Activated B cell treated with CpG ODN at 0.5 μM for 24 hours (primary cell): Measurements from ENCODE around the gene CSNK1E. TPM values are rescaled to one million over a fixed set of nuclear protein-coding genes. Genes with fewer than 3 reads are reported as not detected.
A peak's percentile ranks its signal among the peaks of the same experiment; 100 is the strongest.
"Not testable (repeated sequence)": the region's sequence is repeated elsewhere in the genome, so short reads cannot be mapped to it uniquely, and the experiment has no call there.

ENCODE experiments used
- ATAC-seq: fragments of 200-7000 bp; cut with Tn5 transposase; one replicate; pipeline ENCODE4 v1.10.0; 2021; ENCODE audit warnings: low read depth, mild to moderate bottlenecking, moderate library complexity
- CTCF ChIA-PET: fragments of 350-600 bp; sonication (Branson Sonifier 250); formaldehyde crosslinking; loops from one replicate; lab custom pipeline; 2021; ENCODE audit warnings: antibody characterized with exemption; lab: Charles Lee
- POLR2A ChIA-PET: fragments of 350-600 bp; sonication (Branson Sonifier 250); formaldehyde crosslinking; loops from one replicate; lab custom pipeline; 2021; ENCODE audit warnings: antibody characterized with exemption; lab: Charles Lee
- DNase-seq: peaks from one replicate; pipeline ENCODE4 v3.0.0; 2022
- H3K27ac Mint-ChIP-seq: one replicate; pipeline ENCODE4 v1.8.0; 2020; ENCODE audit warnings: mixed read lengths
- H3K27me3 Mint-ChIP-seq: one replicate; pipeline ENCODE4 v1.8.0; 2021; ENCODE audit warnings: mixed read lengths
- H3K36me3 Mint-ChIP-seq: one replicate; pipeline ENCODE4 v1.8.0; 2021; ENCODE audit warnings: low read depth, mixed read lengths
- H3K4me1 Mint-ChIP-seq: one replicate; pipeline ENCODE4 v1.8.0; 2021; ENCODE audit warnings: mixed read lengths
- H3K4me3 Mint-ChIP-seq: one replicate; pipeline ENCODE4 v1.8.0; 2020; ENCODE audit warnings: mild to moderate bottlenecking, mixed read lengths
- H3K9me3 Mint-ChIP-seq: one replicate; pipeline ENCODE4 v1.8.0; 2020; ENCODE audit warnings: mixed read lengths
- intact Hi-C: fragments of 100-400 bp; cut with micrococcal nuclease; formaldehyde crosslinking; loops from one replicate; pipeline ENCODE4 v1.15.1; 2024
- total RNA-seq: library from RNA; stranded (reverse); gene quantifications from 2 replicates; pipeline ENCODE4 v1.2.3, GENCODE V29; 2022
- TF ChIP-seq, protein P1 (sequence below): fragments of 200-600 bp; IDR thresholded peaks from one replicate; pipeline ENCODE4 v1.8.0; 2022; ENCODE audit warnings: antibody characterized with exemption, mild to moderate bottlenecking

CSNK1E gene
- total RNA-seq = 80.6 and 85.2 TPM in 2 replicates

GRCh38 chr22:38317122-38317994 is at the start of gene CSNK1E:
CSNK1E (minus strand) TSS chr22:38317433; CDS start chr22:38314157, 3,276 bp downstream.
- Mint-ChIP-seq H3K27me3 (no peaks in the 10 kb centered on the region), H3K4me3 (peak within 1 kb of the TSS; percentile 82), H3K4me1 (peaks cover 50% of the 10 kb centered on the region), H3K36me3 (peaks cover 8% of the 10 kb centered on the region), H3K27ac (peak within 1 kb of the TSS; percentile 88), H3K9me3 (no peaks in the 10 kb centered on the region)
- ATAC-seq (peak; percentile 58), DNase-seq (peak; percentile 72)
- ChIA-PET CTCF (no interaction called here), POLR2A (interaction anchor here (0.6 to 2.0 kb wide), 3 partner anchors 12 to 57 kb away, joined by 3 to 7 read pairs (median 5); no protein-coding TSS in a partner anchor)
- intact Hi-C loops = loop anchor here (1.0 to 5.0 kb wide), 5 partner anchors 11 to 385 kb away; partner anchors contain the start of genes DDX17, JOSD1 and TMEM184B
- TF ChIP-seq, protein P1, sequence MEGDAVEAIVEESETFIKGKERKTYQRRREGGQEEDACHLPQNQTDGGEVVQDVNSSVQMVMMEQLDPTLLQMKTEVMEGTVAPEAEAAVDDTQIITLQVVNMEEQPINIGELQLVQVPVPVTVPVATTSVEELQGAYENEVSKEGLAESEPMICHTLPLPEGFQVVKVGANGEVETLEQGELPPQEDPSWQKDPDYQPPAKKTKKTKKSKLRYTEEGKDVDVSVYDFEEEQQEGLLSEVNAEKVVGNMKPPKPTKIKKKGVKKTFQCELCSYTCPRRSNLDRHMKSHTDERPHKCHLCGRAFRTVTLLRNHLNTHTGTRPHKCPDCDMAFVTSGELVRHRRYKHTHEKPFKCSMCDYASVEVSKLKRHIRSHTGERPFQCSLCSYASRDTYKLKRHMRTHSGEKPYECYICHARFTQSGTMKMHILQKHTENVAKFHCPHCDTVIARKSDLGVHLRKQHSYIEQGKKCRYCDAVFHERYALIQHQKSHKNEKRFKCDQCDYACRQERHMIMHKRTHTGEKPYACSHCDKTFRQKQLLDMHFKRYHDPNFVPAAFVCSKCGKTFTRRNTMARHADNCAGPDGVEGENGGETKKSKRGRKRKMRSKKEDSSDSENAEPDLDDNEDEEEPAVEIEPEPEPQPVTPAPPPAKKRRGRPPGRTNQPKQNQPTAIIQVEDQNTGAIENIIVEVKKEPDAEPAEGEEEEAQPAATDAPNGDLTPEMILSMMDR = no peak

- POLR2A ChIA-PET, CTCF ChIA-PET, H3K27me3 Mint-ChIP-seq, H3K9me3 Mint-ChIP-seq, H3K27ac Mint-ChIP-seq, intact Hi-C loops, H3K4me3 Mint-ChIP-seq, ATAC-seq, DNase-seq: not testable (repeated sequence)
- Mint-ChIP-seq H3K36me3 (peaks cover 43% of the 10 kb centered on the region), H3K4me1 (peaks cover 34% of the 10 kb centered on the region)
Measured at GRCh38 chr22:38365829-38366228, 48.6 kb upstream of the CSNK1E start.

DNA sequence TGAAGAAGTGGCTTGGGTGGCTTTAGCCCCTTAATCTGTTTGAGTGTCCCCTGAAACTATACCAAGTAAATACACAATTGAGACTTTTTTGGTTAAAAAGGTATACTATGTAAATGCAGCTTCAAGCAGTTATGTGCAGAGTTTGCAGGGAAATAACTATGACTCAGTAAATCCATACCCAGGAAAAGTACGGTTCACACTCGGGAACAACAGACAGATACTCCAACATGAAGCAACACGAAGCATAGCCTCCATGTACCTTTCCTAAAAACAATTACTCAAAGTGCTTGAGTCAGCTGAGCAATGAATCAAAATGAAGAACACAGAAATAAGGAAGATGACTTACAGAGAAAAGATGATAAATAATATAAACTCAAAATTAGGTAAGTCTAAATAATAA is 47.9 kb upstream of the CSNK1E start:
- ATAC-seq, H3K27me3 Mint-ChIP-seq, DNase-seq, H3K4me3 Mint-ChIP-seq, intact Hi-C loops, H3K9me3 Mint-ChIP-seq, CTCF ChIA-PET, POLR2A ChIA-PET: not testable (repeated sequence)
- peaks cover 31% of the 10 kb centered on the region for H3K4me1 Mint-ChIP-seq
- H3K36me3 Mint-ChIP-seq = peaks cover 39% of the 10 kb centered on the region
- peak overlapping the region; percentile 35 for H3K27ac Mint-ChIP-seq

- Mint-ChIP-seq H3K36me3 (peaks cover 32% of the 10 kb centered on the region), H3K4me1 (peaks cover 15% of the 10 kb centered on the region)
- H3K9me3 Mint-ChIP-seq, H3K27ac Mint-ChIP-seq, H3K27me3 Mint-ChIP-seq, DNase-seq, CTCF ChIA-PET, intact Hi-C loops, H3K4me3 Mint-ChIP-seq, ATAC-seq, POLR2A ChIA-PET: not testable (repeated sequence)
Measured at GRCh38 chr22:38360560-38360959, 43.3 kb upstream of the CSNK1E start.

- H3K27ac Mint-ChIP-seq = peak overlapping the region; percentile 46
- intact Hi-C loops, H3K4me3 Mint-ChIP-seq, DNase-seq, POLR2A ChIA-PET, H3K27me3 Mint-ChIP-seq, CTCF ChIA-PET, ATAC-seq, H3K9me3 Mint-ChIP-seq: not testable (repeated sequence)
- H3K4me1 Mint-ChIP-seq = peaks cover 10% of the 10 kb centered on the region
- H3K36me3 Mint-ChIP-seq = peaks cover 31% of the 10 kb centered on the region
Measured at GRCh38 chr22:38359817-38360216, 42.6 kb upstream of the CSNK1E start.

- H3K4me1 Mint-ChIP-seq, H3K9me3 Mint-ChIP-seq, H3K27me3 Mint-ChIP-seq, intact Hi-C loops, H3K4me3 Mint-ChIP-seq, DNase-seq, H3K27ac Mint-ChIP-seq, ATAC-seq: not testable (repeated sequence)
- POLR2A ChIA-PET = interaction anchor here (1.4 kb wide), 1 partner anchor 41 kb away, joined by 3 read pairs; no protein-coding TSS in a partner anchor
- CTCF ChIA-PET = interaction anchor here (0.7 kb wide), 2 partner anchors 100 to 308 kb away, joined by 3 read pairs; no protein-coding TSS in a partner anchor
- H3K36me3 Mint-ChIP-seq = peaks cover 23% of the 10 kb centered on the region
Measured at GRCh38 chr22:38357971-38358370, 40.7 kb upstream of the CSNK1E start.

GRCh38 chr22:38355275-38355674 is 38.0 kb upstream of the CSNK1E start:
- intact Hi-C loops = no loop called here
- Mint-ChIP-seq H3K27me3 (no peaks in the 10 kb centered on the region), H3K27ac (no peak overlapping the region), H3K4me1 (no peaks in the 10 kb centered on the region), H3K4me3 (no peak overlapping the region), H3K36me3 (peaks cover 26% of the 10 kb centered on the region), H3K9me3 (no peaks in the 10 kb centered on the region)
- TF ChIP-seq, protein P1 = no peak
- no peak for ATAC-seq
- CTCF ChIA-PET = no interaction called here
- POLR2A ChIA-PET = no interaction called here
- DNase-seq = no peak
